NCI-H345 (cell line): ENCODE data around the gene HDAC4.
A peak's percentile ranks its signal among the peaks of the same experiment; 100 is the strongest.

Experiments used
- DNase-seq: peaks from one replicate; lab custom pipeline; 2025; lab: John Stamatoyannopoulos, UW

HDAC4 gene

GRCh38 chr2:239369631-239370161, 31.1 kb downstream of the HDAC4 start:
- DNase-seq: peak; percentile 27

GRCh38 chr2:239368906-239369552, 31.8 kb downstream of the HDAC4 start:
- peak; percentile 66 for DNase-seq

- no peak for DNase-seq
Observed at GRCh38 chr2:239368321-239368720, 32.5 kb downstream of the HDAC4 start.

GRCh38 chr2:239366740-239367139, 34.1 kb downstream of the HDAC4 start:
- DNase-seq: no peak

- DNase-seq: no peak
Observed at GRCh38 chr2:239365782-239366435, 34.9 kb downstream of the HDAC4 start.

- no peak for DNase-seq
Observed at GRCh38 chr2:239365071-239365781, 35.6 kb downstream of the HDAC4 start.

GRCh38 chr2:239363946-239364637, 36.7 kb downstream of the HDAC4 start:
- DNase-seq: no peak

GRCh38 chr2:239362507-239362906, 38.3 kb downstream of the HDAC4 start:
- DNase-seq: no peak

- DNase-seq: no peak
Observed at GRCh38 chr2:239361311-239361642, 39.5 kb downstream of the HDAC4 start.

- DNase-seq: no peak
Observed at GRCh38 chr2:239360421-239361310, 40.2 kb downstream of the HDAC4 start.

GRCh38 chr2:239360008-239360407, 40.8 kb downstream of the HDAC4 start:
- no peak for DNase-seq

- no peak for DNase-seq
Observed at GRCh38 chr2:239359196-239359912, 41.5 kb downstream of the HDAC4 start.

GRCh38 chr2:239358062-239358754, 42.6 kb downstream of the HDAC4 start:
- peak; percentile 87 for DNase-seq

GRCh38 chr2:239355724-239356123, 45.1 kb downstream of the HDAC4 start:
- DNase-seq: no peak

GRCh38 chr2:239355139-239355538, 45.7 kb downstream of the HDAC4 start:
- no peak for DNase-seq

- DNase-seq: no peak
Observed at GRCh38 chr2:239354791-239355136, 46.1 kb downstream of the HDAC4 start.

GRCh38 chr2:239354132-239354790, 46.6 kb downstream of the HDAC4 start:
- DNase-seq: peak; percentile 31

- no peak for DNase-seq
Observed at GRCh38 chr2:239353692-239354091, 47.1 kb downstream of the HDAC4 start.

- DNase-seq: no peak
Observed at GRCh38 chr2:239351687-239352086, 49.1 kb downstream of the HDAC4 start.
